Natural killer cell (primary cell): ENCODE results near the gene RELA. TPM values are rescaled to one million over a fixed set of nuclear protein-coding genes. Genes with fewer than 3 reads are reported as not detected.

ENCODE experiments used
- ATAC-seq, 3 donors: fragments of 150-1000 bp in 2 of 3; fragments of 200-7000 bp in 1 of 3; cut with Tn5 transposase; 1 replicate in 1 of 3; 2 replicates in 2 of 3; pipeline ENCODE4 v1.10.0; 2021; ENCODE audit warnings: mild to moderate bottlenecking in 2 of 3, moderate library complexity in 2 of 3
- DNase-seq, 2 donors: peaks; one replicate each; pipeline versions ENCODE4 v3.0.0 to v3.0.0-alpha.2; 2013 to 2021; ENCODE audit warnings: mixed read lengths in 1 of 2
- H3K27ac ChIP-seq: one replicate; pipeline ENCODE4 v1.5.1; 2013; ENCODE audit warnings: mild to moderate bottlenecking, low read length
- H3K27me3 ChIP-seq: one replicate; pipeline ENCODE4 v1.6.1; 2013; ENCODE audit warnings: low read length; ENCODE audit not compliant: control insufficient read depth, insufficient read depth
- H3K36me3 ChIP-seq: one replicate; pipeline ENCODE4 v1.6.1; 2013; ENCODE audit warnings: low read length; ENCODE audit not compliant: control insufficient read depth, insufficient read depth
- H3K4me1 ChIP-seq: one replicate; pipeline ENCODE4 v1.6.1; 2013; ENCODE audit warnings: low read length; ENCODE audit not compliant: control insufficient read depth, insufficient read depth
- H3K4me3 ChIP-seq: one replicate; pipeline ENCODE4 v1.5.1; 2013; ENCODE audit warnings: low read length
- H3K9me3 ChIP-seq: one replicate; pipeline ENCODE4 v1.6.1; 2013; ENCODE audit warnings: low read length; ENCODE audit not compliant: control insufficient read depth, insufficient read depth
- H3K27ac Mint-ChIP-seq, 2 donors: one replicate each; pipeline ENCODE4 v1.8.0; 2022; ENCODE audit warnings: mild to moderate bottlenecking in 2 of 2, mixed read lengths in 2 of 2, moderate library complexity in 1 of 2
- H3K27me3 Mint-ChIP-seq, 2 donors: one replicate each; pipeline ENCODE4 v1.8.0; 2022; ENCODE audit warnings: low read depth in 2 of 2, mixed read lengths in 2 of 2
- H3K36me3 Mint-ChIP-seq: one replicate; pipeline ENCODE4 v1.8.0; 2022; ENCODE audit warnings: mixed read lengths
- H3K4me1 Mint-ChIP-seq, 2 donors: one replicate each; pipeline ENCODE4 v1.8.0; 2022; ENCODE audit warnings: mixed read lengths in 2 of 2
- H3K4me3 Mint-ChIP-seq: one replicate; pipeline ENCODE4 v1.8.0; 2022; ENCODE audit warnings: mild to moderate bottlenecking, moderate library complexity, mixed read lengths
- H3K9me3 Mint-ChIP-seq, 2 donors: one replicate each; pipeline ENCODE4 v1.8.0; 2022; ENCODE audit warnings: mixed read lengths in 2 of 2
- CTCF ChIP-seq: fragments of 200-600 bp; IDR thresholded peaks from one replicate; pipeline ENCODE4 v1.8.0; 2022; ENCODE audit warnings: antibody characterized with exemption
- WGBS: methylation state at CpG from one replicate; pipeline ENCODE4 v1.1.7; 2013; ENCODE audit warnings: missing lambda C conversion rate; ENCODE audit not compliant: insufficient coverage; 5-methylcytosine and 5-hydroxymethylcytosine counted together
- intact Hi-C: fragments of 100-400 bp; cut with micrococcal nuclease; formaldehyde crosslinking; loops from one replicate; pipeline ENCODE4 v1.14.2; 2022
- total RNA-seq, 4 donors: library from RNA; stranded (reverse); fragments of 120-200 nt in 1 of 4; gene quantifications; one replicate each; pipeline versions ENCODE4 v1.2.3 to v1.2.4, GENCODE V29; 2013 to 2022

The RELA gene
- total RNA-seq, 3 donors from 2014 or later (not counting 1 experiment from before 2014, with no cell fraction given), result 319 to 380 (median 338) TPM

GRCh38 chr11:65646958-65647701 lies 15.6 kb downstream of the RELA start:
- 96% methylated on average over 87 of the region's 87 CpGs for WGBS
- H3K27ac Mint-ChIP-seq, result peak overlapping the region; percentile 65 to 99

GRCh38 chr11:65646288-65646957 lies 16.3 kb downstream of the RELA start:
- H3K27ac Mint-ChIP-seq, result peak overlapping the region in 1 of 2 donors; percentile 78
- H3K36me3 Mint-ChIP-seq, result no peaks in the 10 kb centered on the region
- peaks cover 57% of the 10 kb centered on the region for H3K4me1 ChIP-seq

More at GRCh38 chr11:65646958-65647701, 15.6 kb downstream of the RELA start:
- Mint-ChIP-seq H3K36me3 (no peaks in the 10 kb centered on the region), H3K27me3 (no peaks in the 10 kb centered on the region), H3K4me1 (peaks cover 32 to 50% of the 10 kb centered on the region in 2 donors), H3K4me3 (no peak overlapping the region), H3K9me3 (no peaks in the 10 kb centered on the region)
- TF ChIP-seq CTCF, result no peak
- H3K36me3 ChIP-seq, result peaks cover 82% of the 10 kb centered on the region
- peaks cover 57% of the 10 kb centered on the region for H3K4me1 ChIP-seq
- peak in 1 of 3 donors; percentile 9 for ATAC-seq
- no peaks in the 10 kb centered on the region for H3K9me3 ChIP-seq
- no peak overlapping the region for H3K4me3 ChIP-seq
- no peak overlapping the region for H3K27ac ChIP-seq
- intact Hi-C loops, result no loop called here
- no peak for DNase-seq
- no peaks in the 10 kb centered on the region for H3K27me3 ChIP-seq

GRCh38 chr11:65645710-65646109 lies 17.0 kb downstream of the RELA start:
- H3K4me3 Mint-ChIP-seq, result peak overlapping the region; percentile 45
- no peaks in the 10 kb centered on the region for H3K27me3 ChIP-seq
- H3K4me1 ChIP-seq, result peaks cover 57% of the 10 kb centered on the region
- H3K9me3 ChIP-seq, result no peaks in the 10 kb centered on the region
- H3K27me3 Mint-ChIP-seq, result no peaks in the 10 kb centered on the region
- WGBS, result 90% methylated on average over 10 of the region's 10 CpGs
- intact Hi-C loops, result no loop called here
- H3K36me3 ChIP-seq, result peaks cover 83% of the 10 kb centered on the region
- ATAC-seq (no peak), DNase-seq (no peak)
- H3K9me3 Mint-ChIP-seq, result no peaks in the 10 kb centered on the region
- H3K4me3 ChIP-seq, result no peak overlapping the region
- peak overlapping the region; percentile 47 to 78 for H3K27ac Mint-ChIP-seq
- no peak overlapping the region for H3K27ac ChIP-seq
- no peak for TF ChIP-seq CTCF
- peaks cover 22 to 47% of the 10 kb centered on the region in 2 donors for H3K4me1 Mint-ChIP-seq
- no peaks in the 10 kb centered on the region for H3K36me3 Mint-ChIP-seq

More at GRCh38 chr11:65646288-65646957, 16.3 kb downstream of the RELA start:
- Histone ChIP-seq H3K36me3 (peaks cover 85% of the 10 kb centered on the region), H3K27ac (no peak overlapping the region), H3K27me3 (no peaks in the 10 kb centered on the region), H3K9me3 (no peaks in the 10 kb centered on the region), H3K4me3 (no peak overlapping the region)
- intact Hi-C loops, result no loop called here
- Mint-ChIP-seq H3K4me1 (peaks cover 29 to 50% of the 10 kb centered on the region in 2 donors), H3K4me3 (peak overlapping the region; percentile 17), H3K27me3 (no peaks in the 10 kb centered on the region), H3K9me3 (no peaks in the 10 kb centered on the region)
- DNase-seq (no peak), ATAC-seq (peak in 1 of 3 donors; percentile 1)
- no peak for TF ChIP-seq CTCF
- WGBS, result 97% methylated on average over 68 of the region's 68 CpGs
